Esophagus muscularis mucosa (tissue), 4 donors: ENCODE data around the gene ASTN2. TPM values are rescaled to one million over a fixed set of nuclear protein-coding genes. Genes with fewer than 3 reads are reported as not detected.

Source experiments
- DNase-seq: peaks from one replicate; pipeline ENCODE4 v3.0.0-alpha.2; 2017; ENCODE audit errors: extremely low spot score
- H3K27ac ChIP-seq, 4 donors: fragments of 200-600 bp; sonication (generic); replicated peaks in 1 of 4; 1 replicate in 3 of 4; 2 replicates in 1 of 4; pipeline ENCODE4 v1.5.1; 2016 to 2019; ENCODE audit warnings: mild to moderate bottlenecking in 1 of 4
- H3K27me3 ChIP-seq, 4 donors: fragments of 200-600 bp; sonication (generic); one replicate each; pipeline versions ENCODE4 v1.5.1 to v1.6.0; 2016 to 2019
- H3K36me3 ChIP-seq, 4 donors: fragments of 200-600 bp; sonication (generic); one replicate each; pipeline ENCODE4 v1.5.1; 2016 to 2019
- H3K4me1 ChIP-seq, 4 donors: fragments of 200-600 bp; sonication (generic); one replicate each; pipeline ENCODE4 v1.5.1; 2016 to 2019
- H3K4me3 ChIP-seq, 4 donors: fragments of 200-600 bp; sonication (generic); 1 replicate in 2 of 4; 2 replicates in 2 of 4; pipeline ENCODE4 v1.5.1; 2016 to 2019; ENCODE audit warnings: mild to moderate bottlenecking in 4 of 4, moderate library complexity in 1 of 4
- H3K9me3 ChIP-seq, 4 donors: fragments of 200-600 bp; sonication (generic); 1 replicate in 3 of 4; 2 replicates in 1 of 4; pipeline ENCODE4 v1.5.1; 2016 to 2019
- CTCF ChIP-seq, 3 experiments: fragments of 200-600 bp in 2 of 3; fragments of 450-650 bp in 1 of 3; sonication (generic) in 2 of 3; IDR thresholded peaks; one replicate each; pipeline ENCODE4 v1.5.1; 2017 to 2019; ENCODE audit warnings: antibody characterized with exemption in 3 of 3, mild to moderate bottlenecking in 2 of 3, moderate library complexity in 1 of 3
- EP300 ChIP-seq: sonication (generic); formaldehyde crosslinking; IDR thresholded peaks from one replicate; pipeline ENCODE4 v1.6.1; 2017; ENCODE audit warnings: antibody characterized with exemption
- POLR2A ChIP-seq: fragments of 450-650 bp; IDR thresholded peaks from one replicate; pipeline ENCODE4 v1.6.1; 2017; ENCODE audit warnings: antibody characterized with exemption, moderate library complexity, mild to moderate bottlenecking, low read depth
- POLR2AphosphoS5 ChIP-seq, 2 donors: sonication (generic); formaldehyde crosslinking; IDR thresholded peaks; one replicate each; pipeline ENCODE4 v1.6.1; 2017; ENCODE audit warnings: antibody characterized with exemption in 2 of 2
- WGBS: methylation state at CpG from one replicate; pipeline ENCODE4 v1.1.5; 2018; 5-methylcytosine and 5-hydroxymethylcytosine counted together
- intact Hi-C: fragments of 100-400 bp; cut with DNase I; formaldehyde crosslinking; loops from one replicate; pipeline ENCODE4 v1.15.1; 2023
- total RNA-seq, 4 donors: library from RNA; depleted of rRNA; stranded (reverse); fragments of >200 nt; gene quantifications; one replicate each; pipeline versions ENCODE4 v1.1.0 to v1.2.1, GENCODE V29; 2016

Gene ASTN2
- total RNA-seq, 4 donors from 2014 or later = 4.2 to 6.9 (median 5.5) TPM

- no peak for DNase-seq
- Histone ChIP-seq H3K27ac (no peak overlapping the region), H3K4me3 (no peak overlapping the region), H3K4me1 (no peaks in the 10 kb centered on the region), H3K27me3 (peaks cover 0 to 16% (median 0%) of the 10 kb centered on the region in 4 donors), H3K9me3 (no peaks in the 10 kb centered on the region), H3K36me3 (no peaks in the 10 kb centered on the region)
- intact Hi-C loops = no loop called here
- WGBS = 71% methylated on average over 2 of the region's 2 CpGs
- no peak for TF ChIP-seq CTCF (IDR thresholded peaks at IDR 0.05)
- TF ChIP-seq POLR2AphosphoS5 (IDR thresholded peaks at IDR 0.05) = no peak
- no peak for TF ChIP-seq POLR2A
- TF ChIP-seq EP300 = no peak
Measured at GRCh38 chr9:117302487-117302886, 112.4 kb downstream of the ASTN2 start.

- intact Hi-C loops = no loop called here
- Histone ChIP-seq H3K4me3 (no peak overlapping the region), H3K27me3 (peaks cover 0 to 12% (median 0%) of the 10 kb centered on the region in 4 donors), H3K27ac (no peak overlapping the region), H3K9me3 (no peaks in the 10 kb centered on the region), H3K36me3 (no peaks in the 10 kb centered on the region), H3K4me1 (no peaks in the 10 kb centered on the region)
- TF ChIP-seq POLR2A (no peak), POLR2AphosphoS5 (IDR thresholded peaks at IDR 0.05) (no peak), EP300 (no peak), CTCF (IDR thresholded peaks at IDR 0.05) (no peak)
- 61% methylated on average over 4 of the region's 4 CpGs for WGBS
- no peak for DNase-seq
Measured at GRCh38 chr9:117300371-117301110, 114.3 kb downstream of the ASTN2 start.

GRCh38 chr9:117296453-117296852, 118.4 kb downstream of the ASTN2 start:
- no peak for DNase-seq
- no peak overlapping the region for H3K27ac ChIP-seq
- H3K4me1 ChIP-seq = no peaks in the 10 kb centered on the region
- no peaks in the 10 kb centered on the region for H3K27me3 ChIP-seq
- H3K4me3 ChIP-seq = no peak overlapping the region
- H3K9me3 ChIP-seq = no peaks in the 10 kb centered on the region
- TF ChIP-seq POLR2AphosphoS5 (IDR thresholded peaks at IDR 0.05) (no peak), EP300 (no peak), POLR2A (no peak), CTCF (IDR thresholded peaks at IDR 0.05) (no peak)
- intact Hi-C loops = no loop called here
- WGBS = 50% methylated on average over 1 of the region's 1 CpG
- no peaks in the 10 kb centered on the region for H3K36me3 ChIP-seq

- intact Hi-C loops = no loop called here
- no peaks in the 10 kb centered on the region for H3K36me3 ChIP-seq
- H3K4me3 ChIP-seq = no peak overlapping the region
- H3K27ac ChIP-seq = no peak overlapping the region
- WGBS = 63% methylated on average over 6 of the region's 6 CpGs
- no peaks in the 10 kb centered on the region for H3K9me3 ChIP-seq
- no peaks in the 10 kb centered on the region for H3K27me3 ChIP-seq
- no peaks in the 10 kb centered on the region for H3K4me1 ChIP-seq
- DNase-seq = no peak
- TF ChIP-seq CTCF (IDR thresholded peaks at IDR 0.05) (no peak), EP300 (no peak), POLR2AphosphoS5 (IDR thresholded peaks at IDR 0.05) (no peak), POLR2A (no peak)
Measured at GRCh38 chr9:117293206-117294114, 121.4 kb downstream of the ASTN2 start.
